IMR-90 (cell line): ENCODE measurements around the gene E2F3. TPM values are rescaled to one million over a fixed set of nuclear protein-coding genes. Genes with fewer than 3 reads are reported as not detected.

Experiments
- ATAC-seq: fragments of 200-7000 bp; cut with Tn5 transposase; 2 replicates; pipeline ENCODE4 v1.9.1; 2020; ENCODE audit warnings: low read depth, mild to moderate bottlenecking, moderate library complexity
- BruUV-seq: library from RNA; stranded (reverse); fragments of 400-500 nt; replicated peaks from 2 replicates; lab custom pipeline; 2021; lab: Mats Ljungman, UMichigan
- CTCF ChIA-PET: fragments of 300-600 bp; formaldehyde crosslinking; extraction: SDS; loops from one replicate; lab custom pipeline; 2021; ENCODE audit warnings: antibody characterized with exemption; lab: Yijun Ruan, JAX
- POLR2A ChIA-PET: fragments of 300-600 bp; sonication (Branson Sonifier 250); formaldehyde crosslinking; loops from one replicate; lab custom pipeline; 2022; ENCODE audit warnings: antibody characterized with exemption; ENCODE audit not compliant: unreplicated experiment; lab: Charles Lee
- DNase-seq: peaks from one replicate; pipeline ENCODE4 v3.0.0; 2013
- H2AFZ ChIP-seq: replicated peaks from 2 replicates; pipeline ENCODE3; 2013; ENCODE audit warnings: low read length, mild to moderate bottlenecking; ENCODE audit not compliant: poor library complexity
- H2AK5ac ChIP-seq: 2 replicates; pipeline ENCODE4 v1.6.1; 2013; ENCODE audit warnings: low read depth, low read length, inconsistent platforms
- H2AK9ac ChIP-seq: replicated peaks from 2 replicates; pipeline ENCODE3; 2013; ENCODE audit warnings: mild to moderate bottlenecking, low read depth, low read length, moderate library complexity; ENCODE audit not compliant: poor library complexity
- H2BK120ac ChIP-seq: 2 replicates; pipeline ENCODE4 v1.6.1; 2013; ENCODE audit warnings: low read depth, low read length, inconsistent platforms
- H2BK15ac ChIP-seq: 3 replicates; pipeline ENCODE4 v1.6.1; 2013; ENCODE audit warnings: low read depth, low read length, inconsistent platforms
- H2BK20ac ChIP-seq: 2 replicates; pipeline ENCODE4 v1.6.1; 2013; ENCODE audit warnings: low read depth, mild to moderate bottlenecking, inconsistent platforms, low read length, moderate library complexity
- H2BK5ac ChIP-seq: 2 replicates; pipeline ENCODE4 v1.6.1; 2013; ENCODE audit warnings: mild to moderate bottlenecking, low read depth, low read length, inconsistent platforms; ENCODE audit not compliant: poor library complexity, severe bottlenecking
- H3K14ac ChIP-seq: replicated peaks from 2 replicates; pipeline ENCODE4 v1.6.1; 2013; ENCODE audit warnings: low read depth, low read length, inconsistent platforms
- H3K18ac ChIP-seq: 2 replicates; pipeline ENCODE4 v1.6.1; 2013; ENCODE audit warnings: low read depth, low read length, control low read depth
- H3K23ac ChIP-seq: 2 replicates; pipeline ENCODE4 v1.6.1; 2013; ENCODE audit warnings: low read depth, low read length, inconsistent platforms
- H3K27ac ChIP-seq: 2 replicates; pipeline ENCODE4 v1.5.1; 2013; ENCODE audit warnings: mild to moderate bottlenecking, control low read depth, low read length; ENCODE audit not compliant: insufficient read depth
- H3K27me3 ChIP-seq: 2 replicates; pipeline ENCODE4 v1.6.1; 2013; ENCODE audit warnings: low read length; ENCODE audit not compliant: control insufficient read depth, insufficient read depth
- H3K36me3 ChIP-seq: 2 replicates; pipeline ENCODE4 v1.6.1; 2013; ENCODE audit warnings: low read length, mixed read lengths; ENCODE audit not compliant: control insufficient read depth, insufficient read depth
- H3K4ac ChIP-seq: 2 replicates; pipeline ENCODE4 v1.6.1; 2013; ENCODE audit warnings: low read depth, low read length, inconsistent platforms
- H3K4me1 ChIP-seq: 2 replicates; pipeline ENCODE4 v1.6.1; 2013; ENCODE audit warnings: low read length, mixed read lengths; ENCODE audit not compliant: control insufficient read depth, insufficient read depth
- H3K4me2 ChIP-seq: 2 replicates; pipeline ENCODE4 v1.6.1; 2013; ENCODE audit warnings: low read depth, mild to moderate bottlenecking, control low read depth, low read length, moderate library complexity
- H3K4me3 ChIP-seq: 2 replicates; pipeline ENCODE4 v1.5.1; 2013; ENCODE audit warnings: low read depth, mild to moderate bottlenecking, control low read depth, low read length, moderate library complexity; ENCODE audit not compliant: insufficient read depth
- H3K56ac ChIP-seq: 2 replicates; pipeline ENCODE4 v1.6.1; 2013; ENCODE audit warnings: low read length, inconsistent platforms; ENCODE audit not compliant: insufficient read depth; ENCODE audit errors: extremely low read depth
- H3K79me1 ChIP-seq, 2 experiments: 2 replicates each; pipeline ENCODE4 v1.6.1; 2013; ENCODE audit warnings: low read length in 2 of 2, inconsistent platforms in 1 of 2, low read depth in 1 of 2
- H3K9ac ChIP-seq: 2 replicates; pipeline ENCODE4 v1.6.1; 2013; ENCODE audit warnings: low read depth, low read length, control low read depth
- H3K9me1 ChIP-seq: 2 replicates; pipeline ENCODE4 v1.6.1; 2013; ENCODE audit warnings: low read length, inconsistent platforms; ENCODE audit not compliant: insufficient read depth
- H3K9me3 ChIP-seq: 2 replicates; pipeline ENCODE4 v1.6.1; 2013; ENCODE audit warnings: low read length; ENCODE audit not compliant: control insufficient read depth, insufficient read depth
- H4K20me1 ChIP-seq: 2 replicates; pipeline ENCODE4 v1.6.1; 2013; ENCODE audit warnings: low read length, inconsistent platforms; ENCODE audit not compliant: insufficient read depth
- H4K5ac ChIP-seq: 2 replicates; pipeline ENCODE4 v1.6.1; 2013; ENCODE audit warnings: mild to moderate bottlenecking, low read depth, low read length, control low read depth
- H4K8ac ChIP-seq, 2 experiments: 2 replicates each; pipeline ENCODE4 v1.6.1; 2013; ENCODE audit warnings: low read depth in 2 of 2, low read length in 2 of 2, control low read depth in 1 of 2, inconsistent platforms in 1 of 2
- H4K91ac ChIP-seq: 2 replicates; pipeline ENCODE4 v1.6.1; 2013; ENCODE audit warnings: low read depth, low read length, inconsistent platforms; ENCODE audit not compliant: insufficient read depth
- BHLHE40 ChIP-seq: fragments of 150-350 bp; IDR thresholded peaks from 2 replicates; pipeline ENCODE4 v1.6.1; 2016; ENCODE audit warnings: mild to moderate bottlenecking, low read depth, low read length
- CEBPB ChIP-seq: IDR thresholded peaks from 2 replicates; pipeline ENCODE4 v1.6.1; 2012; ENCODE audit warnings: low read depth, low read length, improper control_type of control experiment
- CHD1 ChIP-seq: IDR thresholded peaks from 2 replicates; pipeline ENCODE4 v1.6.1; 2012; ENCODE audit warnings: low read depth, low read length, improper control_type of control experiment
- ELK1 ChIP-seq: fragments of 150-350 bp; IDR thresholded peaks from 2 replicates; pipeline ENCODE4 v1.6.1; 2016; ENCODE audit warnings: low read depth, mild to moderate bottlenecking, low read length, moderate library complexity, borderline replicate concordance
- FOS ChIP-seq: fragments of 150-350 bp; IDR thresholded peaks from 2 replicates; pipeline ENCODE4 v1.6.1; 2016; ENCODE audit warnings: low read depth, low read length
- MAFK ChIP-seq: IDR thresholded peaks from 2 replicates; pipeline ENCODE4 v1.6.1; 2012; ENCODE audit warnings: low read depth, low read length, improper control_type of control experiment
- MAZ ChIP-seq: IDR thresholded peaks from 2 replicates; pipeline ENCODE4 v1.6.1; 2012; ENCODE audit warnings: low read depth, mild to moderate bottlenecking, low read length, improper control_type of control experiment, moderate library complexity, borderline replicate concordance
- NFE2L2 ChIP-seq: fragments of 150-350 bp; IDR thresholded peaks from 2 replicates; pipeline ENCODE4 v1.6.1; 2016; ENCODE audit warnings: low read depth, mild to moderate bottlenecking, low read length
- POLR2A ChIP-seq: IDR thresholded peaks from 2 replicates; pipeline ENCODE4 v1.6.1; 2012; ENCODE audit warnings: mild to moderate bottlenecking, low read depth, low read length
- RAD21 ChIP-seq: IDR thresholded peaks from 2 replicates; pipeline ENCODE4 v1.6.1; 2012; ENCODE audit warnings: low read length, improper control_type of control experiment
- WGBS, 2 experiments: methylation state at CpG; one replicate each; pipeline versions ENCODE4 v1.1.5 to v1.1.7; 2013; ENCODE audit warnings: missing lambda C conversion rate in 2 of 2; ENCODE audit not compliant: insufficient read length in 1 of 2; ENCODE audit errors: extremely low coverage in 2 of 2; 5-methylcytosine and 5-hydroxymethylcytosine counted together
- dilution Hi-C: fragments of 300-500 bp; cut with HindIII; formaldehyde crosslinking; loops from one replicate; pipeline ENCODE4 v1.14.3; 2018; ENCODE audit warnings: low sequenced_read_pairs; ENCODE audit not compliant: unreplicated experiment
- in situ Hi-C: fragments of 300-500 bp; cut with MboI; formaldehyde crosslinking; loops from 3 replicates; pipeline ENCODE4 v1.14.3; 2019; ENCODE audit warnings: low sequenced_read_pairs, inconsistent platforms, mixed read lengths
- intact Hi-C: fragments of 100-400 bp; cut with micrococcal nuclease; formaldehyde crosslinking; loops from 2 replicates; pipeline ENCODE4 v1.10.0; 2022
- polyA plus RNA-seq, 3 experiments: library from polyadenylated mRNA; depleted of rRNA; stranded (reverse); fragments of >200 nt; gene quantifications; 2 replicates each; pipeline ENCODE4 v1.2.3, GENCODE V29; 2012; ENCODE audit warnings: low replicate concordance in 1 of 3
- total RNA-seq: library from RNA; depleted of rRNA; stranded (reverse); fragments of >200 nt; gene quantifications from 2 replicates; pipeline ENCODE4 v1.2.3, GENCODE V29; 2012
- TF ChIP-seq, protein P1 (sequence below): conservative IDR thresholded peaks from 2 replicates; pipeline ENCODE4 v1.5.1; 2012; ENCODE audit warnings: mild to moderate bottlenecking, low read depth, low read length, improper control_type of control experiment

The E2F3 gene
- total and polyA plus RNA-seq, 2 of the 4 experiments (the other 2 are of a cell fraction) = 2.3 to 8.2 TPM

DNA sequence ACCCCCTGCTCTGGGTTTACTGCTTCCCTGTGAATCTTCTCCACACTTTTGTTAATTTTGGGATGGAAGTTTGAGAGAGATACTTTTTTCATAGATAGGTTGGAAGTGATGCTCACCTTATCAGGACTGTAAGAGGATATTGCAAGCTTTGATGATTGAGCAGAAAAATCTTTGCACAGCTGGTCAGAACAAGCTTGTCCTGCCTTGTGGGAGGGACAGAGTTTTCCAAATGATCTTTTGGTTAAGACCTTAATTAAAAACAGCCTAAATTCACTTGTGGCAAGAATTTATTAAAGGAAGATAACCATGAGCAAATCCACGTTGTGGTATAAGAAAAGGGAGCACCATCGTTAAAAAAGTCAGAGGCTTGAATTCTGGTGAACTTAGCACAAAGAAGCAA, 32.2 kb downstream of the E2F3 start:
- H4K8ac ChIP-seq = no peak overlapping the region
- CTCF ChIA-PET = no interaction called here

More for the DNA sequence above, 32.2 kb downstream of the E2F3 start:
- Histone ChIP-seq H2AFZ (no peak overlapping the region), H4K5ac (no peak overlapping the region), H3K4ac (no peak overlapping the region), H3K9me3 (no peaks in the 10 kb centered on the region), H3K14ac (no peak overlapping the region), H2BK120ac (no peak overlapping the region), H3K4me3 (no peak overlapping the region), H2BK5ac (no peak overlapping the region), H2AK9ac (no peak overlapping the region), H2AK5ac (no peak overlapping the region), H3K56ac (no peak overlapping the region), H2BK15ac (no peak overlapping the region), H3K9ac (no peak overlapping the region), H3K23ac (no peak overlapping the region), H4K20me1 (peaks cover 54% of the 10 kb centered on the region), H2BK20ac (no peak overlapping the region), H3K27me3 (no peaks in the 10 kb centered on the region), H3K4me1 (peaks cover 2% of the 10 kb centered on the region; the same call in 1 of the 2 replicates), H3K4me2 (no peak overlapping the region), H3K79me1 (peaks cover 51 to 69% of the 10 kb centered on the region in 2 experiments), H3K36me3 (peaks cover 13% of the 10 kb centered on the region), H3K9me1 (0 out of 2 replicates have a peak, but pooled peaks cover 8% of the 10 kb centered on the region), H4K91ac (no peak overlapping the region), H3K18ac (no peak overlapping the region), H3K27ac (no peak overlapping the region)
- no peak for ATAC-seq
- intact Hi-C loops (no loop called here), in situ Hi-C loops (no loop called here), dilution Hi-C loops (no loop called here)
- no CpG with 5 or more reads among the region's 2 CpGs for WGBS, 2 experiments
- POLR2A ChIA-PET = no interaction called here
- no peak for TF ChIP-seq MAFK
- no peak for TF ChIP-seq BHLHE40
- no peak for TF ChIP-seq CHD1
- TF ChIP-seq, protein P1, sequence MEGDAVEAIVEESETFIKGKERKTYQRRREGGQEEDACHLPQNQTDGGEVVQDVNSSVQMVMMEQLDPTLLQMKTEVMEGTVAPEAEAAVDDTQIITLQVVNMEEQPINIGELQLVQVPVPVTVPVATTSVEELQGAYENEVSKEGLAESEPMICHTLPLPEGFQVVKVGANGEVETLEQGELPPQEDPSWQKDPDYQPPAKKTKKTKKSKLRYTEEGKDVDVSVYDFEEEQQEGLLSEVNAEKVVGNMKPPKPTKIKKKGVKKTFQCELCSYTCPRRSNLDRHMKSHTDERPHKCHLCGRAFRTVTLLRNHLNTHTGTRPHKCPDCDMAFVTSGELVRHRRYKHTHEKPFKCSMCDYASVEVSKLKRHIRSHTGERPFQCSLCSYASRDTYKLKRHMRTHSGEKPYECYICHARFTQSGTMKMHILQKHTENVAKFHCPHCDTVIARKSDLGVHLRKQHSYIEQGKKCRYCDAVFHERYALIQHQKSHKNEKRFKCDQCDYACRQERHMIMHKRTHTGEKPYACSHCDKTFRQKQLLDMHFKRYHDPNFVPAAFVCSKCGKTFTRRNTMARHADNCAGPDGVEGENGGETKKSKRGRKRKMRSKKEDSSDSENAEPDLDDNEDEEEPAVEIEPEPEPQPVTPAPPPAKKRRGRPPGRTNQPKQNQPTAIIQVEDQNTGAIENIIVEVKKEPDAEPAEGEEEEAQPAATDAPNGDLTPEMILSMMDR = no peak
- TF ChIP-seq MAZ = no peak
- TF ChIP-seq FOS = no peak
- TF ChIP-seq RAD21 = no peak
- TF ChIP-seq ELK1 = no peak
- TF ChIP-seq NFE2L2 = no peak
- no peak for TF ChIP-seq POLR2A
- no peak for TF ChIP-seq CEBPB
- DNase-seq = no peak
- no TSS peak for BruUV-seq
